GM12878 (cell line): ENCODE results near the gene CDC14B. TPM values are rescaled to one million over a fixed set of nuclear protein-coding genes. Genes with fewer than 3 reads are reported as not detected.

Experiments
- ATAC-seq: fragments of 200-7000 bp; cut with Tn5 transposase; 3 replicates; pipeline ENCODE4 v1.9.1; 2020; ENCODE audit warnings: mild to moderate bottlenecking, moderate library complexity
- BruUV-seq: library from RNA; stranded (reverse); fragments of 400-500 nt; replicated peaks from 2 replicates; lab custom pipeline; 2021; lab: Mats Ljungman, UMichigan
- CTCF ChIA-PET: fragments of 300-600 bp; sonication (Branson Sonifier 250); formaldehyde crosslinking; extraction: SDS; loops from one replicate; lab custom pipeline; 2021; ENCODE audit warnings: inconsistent platforms; lab: Yijun Ruan, JAX
- POLR2A ChIA-PET: fragments of 350-600 bp; formaldehyde crosslinking; extraction: SDS; loops from one replicate; lab custom pipeline; 2021; ENCODE audit warnings: inconsistent platforms; lab: Charles Lee
- RAD21 ChIA-PET: fragments of 300-600 bp; sonication (Branson Sonifier 250); formaldehyde crosslinking; loops from one replicate; lab custom pipeline; 2023; ENCODE audit warnings: antibody characterized with exemption; ENCODE audit not compliant: unreplicated experiment; lab: Charles Lee
- SMC1A ChIA-PET: fragments of 300-600 bp; sonication (Branson Sonifier 250); formaldehyde crosslinking; loops from one replicate; lab custom pipeline; 2023; ENCODE audit not compliant: unreplicated experiment, uncharacterized antibody; lab: Charles Lee
- DNase-seq: peaks from one replicate; pipeline ENCODE4 v3.0.0-alpha.2; 2011; ENCODE audit warnings: low read depth, low spot score
- FAIRE-seq: peaks from 3 replicates; lab custom pipeline; 2011; peaks lifted over from hg19 to GRCh38; lab: Jason Lieb, UNC
- H2AFZ ChIP-seq: 2 replicates; pipeline ENCODE4 v1.6.0; 2011; ENCODE audit warnings: low read depth, low read length, control low read depth; ENCODE audit not compliant: control insufficient read depth
- H3K27ac ChIP-seq: 2 replicates; pipeline ENCODE4 v1.5.1; 2011; ENCODE audit warnings: control low read depth; ENCODE audit not compliant: control insufficient read depth, insufficient read depth
- H3K27me3 ChIP-seq, 2 experiments: replicated peaks in 1 of 2; 2 replicates each; pipeline versions ENCODE4 v1.6.0 to v1.6.1; 2011; ENCODE audit warnings: low read length in 1 of 2; ENCODE audit not compliant: control insufficient read depth in 2 of 2, insufficient read depth in 2 of 2
- H3K36me3 ChIP-seq, 2 experiments: 2 replicates each; pipeline ENCODE4 v1.5.1; 2011; ENCODE audit warnings: low read length in 1 of 2; ENCODE audit not compliant: control insufficient read depth in 2 of 2, insufficient read depth in 2 of 2
- H3K4me1 ChIP-seq: 2 replicates; pipeline ENCODE4 v1.6.1; 2011; ENCODE audit warnings: mild to moderate bottlenecking, low read length, moderate library complexity, mixed read lengths; ENCODE audit not compliant: control insufficient read depth, insufficient read depth
- H3K4me2 ChIP-seq: 2 replicates; pipeline ENCODE4 v1.6.0; 2011; ENCODE audit warnings: control low read depth; ENCODE audit not compliant: control insufficient read depth, insufficient read depth
- H3K4me3 ChIP-seq: fragments of 200-600 bp; sonication (generic); 2 replicates; pipeline ENCODE4 v1.5.1; 2016
- H3K79me2 ChIP-seq: 2 replicates; pipeline ENCODE4 v1.6.0; 2011; ENCODE audit warnings: low read length; ENCODE audit not compliant: control insufficient read depth, insufficient read depth
- H3K9ac ChIP-seq: 2 replicates; pipeline ENCODE4 v1.8.0; 2011; ENCODE audit warnings: low read length, control low read depth, mixed read lengths; ENCODE audit not compliant: control insufficient read depth, insufficient read depth
- H3K9me3 ChIP-seq: replicated peaks from 3 replicates; pipeline ENCODE4 v1.5.1; 2011; ENCODE audit warnings: mild to moderate bottlenecking, low read length; ENCODE audit not compliant: control insufficient read depth, insufficient read depth
- H4K20me1 ChIP-seq: 2 replicates; pipeline ENCODE4 v1.6.0; 2011; ENCODE audit not compliant: control insufficient read depth, insufficient read depth
- ASH2L ChIP-seq: fragments of 300-600, 200-600 bp; sonication (generic); IDR thresholded peaks from 2 replicates; pipeline ENCODE4 v1.6.1; 2017; ENCODE audit warnings: low read depth, mild to moderate bottlenecking, borderline replicate concordance
- BACH1 ChIP-seq: fragments of 450-650 bp; IDR thresholded peaks from 2 replicates; pipeline ENCODE4 v1.6.1; 2017; ENCODE audit warnings: mild to moderate bottlenecking, borderline replicate concordance
- BCLAF1 ChIP-seq: fragments of 450-650 bp; IDR thresholded peaks from 2 replicates; pipeline ENCODE4 v1.6.1; 2017; ENCODE audit warnings: antibody characterized with exemption, mild to moderate bottlenecking, moderate library complexity
- CHD4 ChIP-seq: fragments of 200-600 bp; sonication (generic); IDR thresholded peaks from 2 replicates; pipeline ENCODE4 v1.6.1; 2016; ENCODE audit warnings: mild to moderate bottlenecking
- ELK1 ChIP-seq: IDR thresholded peaks from 2 replicates; pipeline ENCODE4 v1.6.1; 2012; ENCODE audit warnings: low read depth, low read length, improper control_type of control experiment
- ESRRA ChIP-seq: IDR thresholded peaks from 2 replicates; pipeline ENCODE4 v1.6.1; 2012; ENCODE audit warnings: mild to moderate bottlenecking, low read length, improper control_type of control experiment
- NFYB ChIP-seq: IDR thresholded peaks from 2 replicates; pipeline ENCODE4 v1.6.1; 2011; ENCODE audit warnings: low read depth, mild to moderate bottlenecking, low read length, improper control_type of control experiment, moderate library complexity; ENCODE audit not compliant: insufficient read depth
- NR2F1 ChIP-seq: fragments of 450-650 bp; conservative IDR thresholded peaks from 2 replicates; pipeline ENCODE4 v1.6.1; 2017; ENCODE audit warnings: mild to moderate bottlenecking
- PBX3 ChIP-seq: IDR thresholded peaks from 2 replicates; pipeline ENCODE4 v1.6.1; 2011; ENCODE audit warnings: mild to moderate bottlenecking, low read depth, low read length, moderate library complexity; ENCODE audit not compliant: insufficient replicate concordance
- RELB ChIP-seq: fragments of 450-650 bp; IDR thresholded peaks from 2 replicates; pipeline ENCODE4 v1.6.1; 2017; ENCODE audit warnings: low read depth, mild to moderate bottlenecking, moderate library complexity
- SREBF1 ChIP-seq: IDR thresholded peaks from 2 replicates; pipeline ENCODE4 v1.6.1; 2012; ENCODE audit warnings: mild to moderate bottlenecking, low read length
- ZBTB33 ChIP-seq: fragments of 450-650 bp; IDR thresholded peaks from 2 replicates; pipeline ENCODE4 v1.6.1; 2017; ENCODE audit warnings: mild to moderate bottlenecking
- ZNF622 ChIP-seq: fragments of 450-650 bp; IDR thresholded peaks from 2 replicates; pipeline ENCODE4 v1.6.1; 2017; ENCODE audit warnings: mild to moderate bottlenecking, inconsistent platforms
- WGBS: methylation state at CpG from one replicate; pipeline ENCODE4 v1.1.6; 2016; ENCODE audit warnings: low lambda C conversion rate; ENCODE audit not compliant: insufficient replicate concordance, insufficient coverage; ENCODE audit errors: missing lambda C conversion rate; 5-methylcytosine and 5-hydroxymethylcytosine counted together
- in situ Hi-C: fragments of 300-500 bp; cut with MboI; formaldehyde crosslinking; loops from 9 replicates; pipeline ENCODE4 v1.14.3; 2018; ENCODE audit warnings: mixed read lengths
- intact Hi-C: fragments of 100-400 bp; cut with micrococcal nuclease; formaldehyde crosslinking; loops from one replicate; pipeline ENCODE4 v1.14.2; 2022; ENCODE audit not compliant: unreplicated experiment
- polyA plus RNA-seq, 11 experiments: library from polyadenylated mRNA; depleted of rRNA in 4 of 11; unstranded in 6 of 11; stranded (reverse) in 5 of 11; fragments of >200 nt; fragmentation: Nextera tagmentation in 4 of 11; fragmentation: Illumina TruSeq in 1 of 11; extraction: Ambion mirVana in 4 of 11; extraction: Trizol in 1 of 11; gene quantifications; 1 replicate in 1 of 11; 2 replicates in 10 of 11; pipeline versions ENCODE4 v1.2.1 to v1.2.3, GENCODE V29; 2011 to 2016; ENCODE audit warnings: inconsistent platforms in 2 of 11, missing spikeins in 2 of 11, low read depth in 1 of 11
- total RNA-seq, 4 experiments: library from RNA; depleted of rRNA in 3 of 4; stranded (reverse); fragments of >200 nt in 3 of 4; fragmentation: Illumina TruSeq in 1 of 4; extraction: Trizol in 1 of 4; gene quantifications; 2 replicates each; pipeline versions ENCODE4 v1.2.1 to v1.2.3, GENCODE V29; 2013 to 2021

The CDC14B gene
- total and polyA plus RNA-seq, 10 of the 15 experiments (the other 5 are each of a cell fraction or from before 2014, with no cell fraction given) = 3.7 to 11.7 (median 6.2) TPM

- TF ChIP-seq ELK1 (no peak), ESRRA (no peak), PBX3 (no peak), NFYB (no peak), BCLAF1 (no peak)
Measured at GRCh38 chr9:96460882-96461281, 158.8 kb downstream of the CDC14B start (continued).

DNA sequence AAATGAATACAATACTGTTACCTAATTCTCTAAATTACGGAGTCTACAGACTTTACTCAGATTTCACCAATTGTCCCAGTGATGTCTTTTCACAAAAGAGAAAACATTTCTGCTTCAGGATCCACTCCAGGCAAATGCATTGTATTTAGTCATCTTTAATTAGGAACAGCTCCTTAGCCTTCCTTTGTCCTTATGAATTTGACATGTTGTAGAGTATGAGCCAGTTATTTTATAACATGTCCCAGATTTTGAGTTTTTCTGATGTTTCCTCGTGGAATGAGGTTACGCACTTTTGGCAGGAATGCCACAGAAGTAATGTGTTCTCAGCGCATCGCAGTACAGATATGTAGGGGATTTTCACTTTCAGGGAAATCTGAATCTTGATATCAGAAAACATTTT, 159.2 kb downstream of the CDC14B start:
- 80% methylated on average over 5 of the region's 5 CpGs for WGBS
- no peaks in the 10 kb centered on the region for H3K79me2 ChIP-seq
- no peak for TF ChIP-seq SREBF1
- no peak for TF ChIP-seq BACH1
- TF ChIP-seq RELB = no peak
- TF ChIP-seq ASH2L = no peak
- TF ChIP-seq ZNF622 = no peak
- TF ChIP-seq NR2F1 = no peak
- no peak for TF ChIP-seq ZBTB33
- TF ChIP-seq CHD4 = no peak

More for the DNA sequence above, 159.2 kb downstream of the CDC14B start:
- in situ Hi-C loops (no loop called here), intact Hi-C loops (no loop called here)
- Histone ChIP-seq H3K9ac (no peak overlapping the region), H3K4me3 (no peak overlapping the region), H3K36me3 (no peaks in the 10 kb centered on the region), H2AFZ (no peak overlapping the region), H4K20me1 (no peaks in the 10 kb centered on the region), H3K9me3 (no peaks in the 10 kb centered on the region), H3K27me3 (no peaks in the 10 kb centered on the region), H3K4me2 (no peak overlapping the region), H3K4me1 (no peaks in the 10 kb centered on the region), H3K27ac (no peak overlapping the region)
- FAIRE-seq (no peak), DNase-seq (no peak), ATAC-seq (no peak)
- ChIA-PET SMC1A (no interaction called here), POLR2A (interaction anchor here (0.6 kb wide), 1 partner anchor 164 kb away, joined by 3 read pairs; no protein-coding TSS in a partner anchor), RAD21 (interaction anchor here (1.3 kb wide), 1 partner anchor 18 kb away, joined by 3 read pairs; no protein-coding TSS in a partner anchor), CTCF (no interaction called here)
- no TSS peak for BruUV-seq
